Measurements from ENCODE around the gene EPHB1. TPM values are rescaled to one million over a fixed set of nuclear protein-coding genes. Genes with fewer than 3 reads are reported as not detected.
"Not testable (repeated sequence)": the region's sequence is repeated elsewhere in the genome, so short reads cannot be mapped to it uniquely, and the experiment has no call there.

EPHB1 gene
- total RNA-seq, 1 donor from 2014 or later: 0.86 TPM

GRCh38 chr3:135034891-135035440 is 239.9 kb downstream of the EPHB1 start:
- DNase-seq (ENCODE audit: low read depth): no peak

- no peak for DNase-seq (ENCODE audit: low read depth)
Observed at GRCh38 chr3:135038186-135038585, 243.1 kb downstream of the EPHB1 start.

GRCh38 chr3:135039536-135039935 is 244.5 kb downstream of the EPHB1 start:
- DNase-seq (ENCODE audit: low read depth): not testable (repeated sequence)

GRCh38 chr3:135040321-135041240 is 245.5 kb downstream of the EPHB1 start:
- DNase-seq (ENCODE audit: low read depth): no peak

GRCh38 chr3:135041601-135042000 is 246.5 kb downstream of the EPHB1 start:
- DNase-seq (ENCODE audit: low read depth): no peak

GRCh38 chr3:135047061-135047460 is 252.0 kb downstream of the EPHB1 start:
- DNase-seq (ENCODE audit: low read depth): no peak

GRCh38 chr3:135050536-135050935 is 255.5 kb downstream of the EPHB1 start:
- DNase-seq (ENCODE audit: low read depth): no peak

GRCh38 chr3:135051409-135051973 is 256.4 kb downstream of the EPHB1 start:
- DNase-seq (ENCODE audit: low read depth): no peak

GRCh38 chr3:135055449-135055848 is 260.4 kb downstream of the EPHB1 start:
- no peak for DNase-seq (ENCODE audit: low read depth)

GRCh38 chr3:135056084-135056730 is 261.1 kb downstream of the EPHB1 start:
- no peak for DNase-seq (ENCODE audit: low read depth)

GRCh38 chr3:135056733-135057310 is 261.8 kb downstream of the EPHB1 start:
- DNase-seq (ENCODE audit: low read depth): no peak

GRCh38 chr3:135057996-135058395 is 262.9 kb downstream of the EPHB1 start:
- no peak for DNase-seq (ENCODE audit: low read depth)

GRCh38 chr3:135059580-135059979 is 264.5 kb downstream of the EPHB1 start:
- no peak for DNase-seq (ENCODE audit: low read depth)

GRCh38 chr3:135066844-135067727 is 272.0 kb downstream of the EPHB1 start:
- peak; percentile 22 for DNase-seq (ENCODE audit: low read depth)

GRCh38 chr3:135068011-135068410 is 273.0 kb downstream of the EPHB1 start:
- no peak for DNase-seq (ENCODE audit: low read depth)

- no peak for DNase-seq (ENCODE audit: low read depth)
Observed at GRCh38 chr3:135069406-135069805, 274.3 kb downstream of the EPHB1 start.

GRCh38 chr3:135071483-135071882 is 276.4 kb downstream of the EPHB1 start:
- no peak for DNase-seq (ENCODE audit: low read depth)

GRCh38 chr3:135072431-135072830 is 277.4 kb downstream of the EPHB1 start:
- DNase-seq (ENCODE audit: low read depth): no peak

GRCh38 chr3:135075157-135075556 is 280.1 kb downstream of the EPHB1 start:
- DNase-seq (ENCODE audit: low read depth): no peak

- DNase-seq (ENCODE audit: low read depth): no peak
Observed at GRCh38 chr3:135076341-135076740, 281.3 kb downstream of the EPHB1 start.

Data from myocyte (in vitro differentiated cells).